Fibroblast of lung (primary cell): ENCODE measurements around the gene RNF157. TPM values are rescaled to one million over a fixed set of nuclear protein-coding genes. Genes with fewer than 3 reads are reported as not detected.

Experiments used
- DNase-seq, 2 donors: peaks; one replicate each; pipeline versions ENCODE4 v3.0.0 to v3.0.0-alpha.2; 2010; ENCODE audit warnings: low read depth in 2 of 2
- H2AFZ ChIP-seq: 2 replicates; pipeline ENCODE4 v1.5.1; 2012; ENCODE audit warnings: low read length, control low read depth, inconsistent platforms
- H3K27ac ChIP-seq: 2 replicates; pipeline ENCODE4 v1.5.1; 2011; ENCODE audit warnings: low read length, control low read depth; ENCODE audit not compliant: insufficient read depth
- H3K27me3 ChIP-seq: 2 replicates; pipeline ENCODE4 v1.5.1; 2011; ENCODE audit warnings: mild to moderate bottlenecking, low read length; ENCODE audit not compliant: control insufficient read depth, insufficient read depth
- H3K36me3 ChIP-seq: 2 replicates; pipeline ENCODE4 v1.5.1; 2011; ENCODE audit warnings: low read length; ENCODE audit not compliant: control insufficient read depth, insufficient read depth
- H3K4me1 ChIP-seq: 2 replicates; pipeline ENCODE4 v1.5.1; 2011; ENCODE audit warnings: low read length; ENCODE audit not compliant: control insufficient read depth, insufficient read depth; ENCODE audit errors: extremely low read depth
- H3K4me2 ChIP-seq: 2 replicates; pipeline ENCODE4 v1.5.1; 2011; ENCODE audit warnings: low read length, control low read depth; ENCODE audit not compliant: insufficient read depth; ENCODE audit errors: extremely low read depth
- H3K4me3 ChIP-seq, 4 experiments: fragments of 200-600 bp in 1 of 4; sonication (generic) in 1 of 4; replicated peaks in 1 of 4; 2 replicates each; pipeline ENCODE4 v1.5.1; 2011 to 2016; ENCODE audit warnings: low read length in 4 of 4, low read depth in 3 of 4, mild to moderate bottlenecking in 3 of 4, control low read depth in 2 of 4, inconsistent platforms in 1 of 4, mixed read lengths in 1 of 4; ENCODE audit not compliant: insufficient read depth in 1 of 4; ENCODE audit errors: control extremely low read depth in 1 of 4
- H3K79me2 ChIP-seq: 2 replicates; pipeline ENCODE4 v1.5.1; 2012; ENCODE audit warnings: mild to moderate bottlenecking, low read length, inconsistent platforms; ENCODE audit not compliant: control insufficient read depth, insufficient read depth
- H3K9ac ChIP-seq: 2 replicates; pipeline ENCODE4 v1.5.1; 2011; ENCODE audit warnings: mild to moderate bottlenecking, low read length, control low read depth; ENCODE audit not compliant: insufficient read depth
- H3K9me3 ChIP-seq: 2 replicates; pipeline ENCODE4 v1.5.1; 2012; ENCODE audit warnings: low read depth, low read length; ENCODE audit not compliant: control insufficient read depth, insufficient read depth
- H4K20me1 ChIP-seq: 2 replicates; pipeline ENCODE4 v1.5.1; 2011; ENCODE audit warnings: low read length; ENCODE audit not compliant: control insufficient read depth, insufficient read depth; ENCODE audit errors: extremely low read depth
- CTCF ChIP-seq, 2 donors: IDR thresholded peaks in 1 of 2; conservative IDR thresholded peaks in 1 of 2; 1 replicate in 1 of 2; 2 replicates in 1 of 2; pipeline ENCODE4 v1.5.1; 2011 to 2012; ENCODE audit warnings: low read length in 2 of 2, control low read depth in 1 of 2, inconsistent platforms in 1 of 2, low read depth in 1 of 2, mild to moderate bottlenecking in 1 of 2
- EZH2 ChIP-seq: IDR thresholded peaks from 2 replicates; pipeline ENCODE4 v1.5.1; 2012; ENCODE audit warnings: low read length, control low read depth, mild to moderate bottlenecking; ENCODE audit errors: missing control alignments
- polyA plus RNA-seq, 2 donors: library from polyadenylated mRNA; depleted of rRNA in 1 of 2; stranded (reverse) in 1 of 2; unstranded in 1 of 2; fragments of >200 nt; gene quantifications; 2 replicates each; pipeline ENCODE4 v1.2.1, GENCODE V29; 2011 to 2012; ENCODE audit warnings: missing spikeins in 1 of 2
- total RNA-seq: library from RNA; depleted of rRNA; stranded (reverse); fragments of >200 nt; gene quantifications from 2 replicates; pipeline ENCODE4 v1.2.1, GENCODE V29; 2014

RNF157 gene
- total and polyA plus RNA-seq, 2 donors (not counting 1 experiment from before 2014, with no cell fraction given): 2.0 to 3.1 TPM

- Histone ChIP-seq H3K79me2 (no peaks in the 10 kb centered on the region), H3K4me3 (no peak overlapping the region)
- DNase-seq: no peak
These were observed 41.6 kb downstream of the RNF157 start for GRCh38 chr17:76198702-76199101.

GRCh38 chr17:76197911-76198310 lies 42.4 kb downstream of the RNF157 start:
- no peak overlapping the region for H3K4me3 ChIP-seq
- no peaks in the 10 kb centered on the region for H3K9me3 ChIP-seq
- no peaks in the 10 kb centered on the region for H3K36me3 ChIP-seq
- no peak for TF ChIP-seq EZH2
- DNase-seq: no peak
- no peaks in the 10 kb centered on the region for H3K4me1 ChIP-seq
- H4K20me1 ChIP-seq: no peaks in the 10 kb centered on the region
- no peaks in the 10 kb centered on the region for H3K27me3 ChIP-seq
- H2AFZ ChIP-seq: no peak overlapping the region
- no peak overlapping the region for H3K27ac ChIP-seq
- no peaks in the 10 kb centered on the region for H3K79me2 ChIP-seq
- H3K9ac ChIP-seq: no peak overlapping the region
- H3K4me2 ChIP-seq: no peak overlapping the region

More at GRCh38 chr17:76198702-76199101, 41.6 kb downstream of the RNF157 start:
- Histone ChIP-seq H2AFZ (no peak overlapping the region), H3K9me3 (no peaks in the 10 kb centered on the region), H3K4me1 (no peaks in the 10 kb centered on the region), H3K4me2 (no peak overlapping the region), H3K9ac (no peak overlapping the region), H3K36me3 (no peaks in the 10 kb centered on the region), H3K27ac (no peak overlapping the region), H3K27me3 (no peaks in the 10 kb centered on the region), H4K20me1 (no peaks in the 10 kb centered on the region)
- no peak for TF ChIP-seq EZH2
- no peak for TF ChIP-seq CTCF (conservative IDR thresholded peaks at IDR 0.05 in 1 of 2, IDR thresholded peaks at IDR 0.05 in 1 of 2; ENCODE audit: low read depth in 1 of 2, low read length in 2 of 2)

GRCh38 chr17:76196675-76197074 lies 43.6 kb downstream of the RNF157 start:
- no peak overlapping the region for H3K4me2 ChIP-seq
- H3K4me3 ChIP-seq: no peak overlapping the region
- H2AFZ ChIP-seq: no peak overlapping the region
- H4K20me1 ChIP-seq: no peaks in the 10 kb centered on the region
- no peaks in the 10 kb centered on the region for H3K36me3 ChIP-seq
- no peaks in the 10 kb centered on the region for H3K27me3 ChIP-seq
- no peak overlapping the region for H3K9ac ChIP-seq
- H3K79me2 ChIP-seq: no peaks in the 10 kb centered on the region
- H3K9me3 ChIP-seq: no peaks in the 10 kb centered on the region
- H3K4me1 ChIP-seq: no peaks in the 10 kb centered on the region
- peak in 1 of 2 donors; percentile 71 for DNase-seq
- no peak overlapping the region for H3K27ac ChIP-seq
- TF ChIP-seq EZH2 (no peak), CTCF (conservative IDR thresholded peaks at IDR 0.05 in 1 of 2, IDR thresholded peaks at IDR 0.05 in 1 of 2; ENCODE audit: low read depth in 1 of 2, low read length in 2 of 2) (no peak)
